GM21526 (cell line): ENCODE data around the gene ITGA1.
"Not testable (repeated sequence)": the region's sequence is repeated elsewhere in the genome, so short reads cannot be mapped to it uniquely, and the experiment has no call there.

Experiments used
- ATAC-seq: cut with Tn5 transposase; IDR thresholded peaks from one replicate; pipeline ENCODE4 v1.9.1; 2021; ENCODE audit warnings: moderate library complexity; ENCODE audit not compliant: unreplicated experiment, low FRiP score

The ITGA1 gene

GRCh38 chr5:52825826-52826225 lies 38.1 kb downstream of the ITGA1 start:
- ATAC-seq, result peak; percentile 87

GRCh38 chr5:52827815-52828214 lies 40.1 kb downstream of the ITGA1 start:
- no peak for ATAC-seq

- no peak for ATAC-seq
These were observed 41.9 kb downstream of the ITGA1 start for GRCh38 chr5:52829664-52830063.

- no peak for ATAC-seq
These were observed 42.9 kb downstream of the ITGA1 start for GRCh38 chr5:52830650-52831049.

GRCh38 chr5:52831786-52832511 lies 44.2 kb downstream of the ITGA1 start:
- ATAC-seq, result no peak

- ATAC-seq, result no peak
These were observed 46.6 kb downstream of the ITGA1 start for GRCh38 chr5:52834320-52834719.

- no peak for ATAC-seq
These were observed 49.4 kb downstream of the ITGA1 start for GRCh38 chr5:52837068-52837467.

GRCh38 chr5:52837591-52838001 lies 49.9 kb downstream of the ITGA1 start:
- ATAC-seq, result no peak

- no peak for ATAC-seq
These were observed 50.8 kb downstream of the ITGA1 start for GRCh38 chr5:52838326-52839015.

GRCh38 chr5:52839285-52839684 lies 51.6 kb downstream of the ITGA1 start:
- no peak for ATAC-seq

GRCh38 chr5:52840277-52841050 lies 52.7 kb downstream of the ITGA1 start:
- no peak for ATAC-seq

- ATAC-seq, result no peak
These were observed 53.4 kb downstream of the ITGA1 start for GRCh38 chr5:52841114-52841513.

GRCh38 chr5:52842111-52842510 lies 54.4 kb downstream of the ITGA1 start:
- ATAC-seq, result no peak

- ATAC-seq, result no peak
These were observed 57.2 kb downstream of the ITGA1 start for GRCh38 chr5:52844885-52845284.

GRCh38 chr5:52846182-52846842 lies 58.6 kb downstream of the ITGA1 start:
- no peak for ATAC-seq

- ATAC-seq, result not testable (repeated sequence)
These were observed 61.0 kb downstream of the ITGA1 start for GRCh38 chr5:52848688-52849087.

- ATAC-seq, result no peak
These were observed 61.8 kb downstream of the ITGA1 start for GRCh38 chr5:52849544-52849943.

- no peak for ATAC-seq
These were observed 65.9 kb downstream of the ITGA1 start for GRCh38 chr5:52853650-52854049.

- no peak for ATAC-seq
These were observed 66.6 kb downstream of the ITGA1 start for GRCh38 chr5:52854301-52854700.

GRCh38 chr5:52854949-52855348 lies 67.2 kb downstream of the ITGA1 start:
- ATAC-seq, result no peak

- peak; percentile 74 for ATAC-seq
These were observed 68.8 kb downstream of the ITGA1 start for GRCh38 chr5:52856564-52856963.
